IMR-90 (cell line): Measurements from ENCODE around the gene VAT1L. TPM values are rescaled to one million over a fixed set of nuclear protein-coding genes. Genes with fewer than 3 reads are reported as not detected.

Experiments used
- ATAC-seq: fragments of 200-7000 bp; cut with Tn5 transposase; 2 replicates; pipeline ENCODE4 v1.9.1; 2020; ENCODE audit warnings: low read depth, mild to moderate bottlenecking, moderate library complexity
- BruUV-seq: library from RNA; stranded (reverse); fragments of 400-500 nt; replicated peaks from 2 replicates; lab custom pipeline; 2021; lab: Mats Ljungman, UMichigan
- CTCF ChIA-PET: fragments of 300-600 bp; formaldehyde crosslinking; extraction: SDS; loops from one replicate; lab custom pipeline; 2021; ENCODE audit warnings: antibody characterized with exemption; lab: Yijun Ruan, JAX
- POLR2A ChIA-PET: fragments of 300-600 bp; sonication (Branson Sonifier 250); formaldehyde crosslinking; loops from one replicate; lab custom pipeline; 2022; ENCODE audit warnings: antibody characterized with exemption; ENCODE audit not compliant: unreplicated experiment; lab: Charles Lee
- DNase-seq: peaks from one replicate; pipeline ENCODE4 v3.0.0; 2013
- H2AFZ ChIP-seq: replicated peaks from 2 replicates; pipeline ENCODE3; 2013; ENCODE audit warnings: low read length, mild to moderate bottlenecking; ENCODE audit not compliant: poor library complexity
- H2AK5ac ChIP-seq: 2 replicates; pipeline ENCODE4 v1.6.1; 2013; ENCODE audit warnings: low read depth, low read length, inconsistent platforms
- H2AK9ac ChIP-seq: replicated peaks from 2 replicates; pipeline ENCODE3; 2013; ENCODE audit warnings: mild to moderate bottlenecking, low read depth, low read length, moderate library complexity; ENCODE audit not compliant: poor library complexity
- H2BK120ac ChIP-seq: 2 replicates; pipeline ENCODE4 v1.6.1; 2013; ENCODE audit warnings: low read depth, low read length, inconsistent platforms
- H2BK15ac ChIP-seq: 3 replicates; pipeline ENCODE4 v1.6.1; 2013; ENCODE audit warnings: low read depth, low read length, inconsistent platforms
- H2BK20ac ChIP-seq: 2 replicates; pipeline ENCODE4 v1.6.1; 2013; ENCODE audit warnings: low read depth, mild to moderate bottlenecking, inconsistent platforms, low read length, moderate library complexity
- H2BK5ac ChIP-seq: 2 replicates; pipeline ENCODE4 v1.6.1; 2013; ENCODE audit warnings: mild to moderate bottlenecking, low read depth, low read length, inconsistent platforms; ENCODE audit not compliant: poor library complexity, severe bottlenecking
- H3K14ac ChIP-seq: replicated peaks from 2 replicates; pipeline ENCODE4 v1.6.1; 2013; ENCODE audit warnings: low read depth, low read length, inconsistent platforms
- H3K18ac ChIP-seq: 2 replicates; pipeline ENCODE4 v1.6.1; 2013; ENCODE audit warnings: low read depth, low read length, control low read depth
- H3K23ac ChIP-seq: 2 replicates; pipeline ENCODE4 v1.6.1; 2013; ENCODE audit warnings: low read depth, low read length, inconsistent platforms
- H3K27ac ChIP-seq: 2 replicates; pipeline ENCODE4 v1.5.1; 2013; ENCODE audit warnings: mild to moderate bottlenecking, control low read depth, low read length; ENCODE audit not compliant: insufficient read depth
- H3K27me3 ChIP-seq: 2 replicates; pipeline ENCODE4 v1.6.1; 2013; ENCODE audit warnings: low read length; ENCODE audit not compliant: control insufficient read depth, insufficient read depth
- H3K36me3 ChIP-seq: 2 replicates; pipeline ENCODE4 v1.6.1; 2013; ENCODE audit warnings: low read length, mixed read lengths; ENCODE audit not compliant: control insufficient read depth, insufficient read depth
- H3K4ac ChIP-seq: 2 replicates; pipeline ENCODE4 v1.6.1; 2013; ENCODE audit warnings: low read depth, low read length, inconsistent platforms
- H3K4me1 ChIP-seq: 2 replicates; pipeline ENCODE4 v1.6.1; 2013; ENCODE audit warnings: low read length, mixed read lengths; ENCODE audit not compliant: control insufficient read depth, insufficient read depth
- H3K4me2 ChIP-seq: 2 replicates; pipeline ENCODE4 v1.6.1; 2013; ENCODE audit warnings: low read depth, mild to moderate bottlenecking, control low read depth, low read length, moderate library complexity
- H3K4me3 ChIP-seq: 2 replicates; pipeline ENCODE4 v1.5.1; 2013; ENCODE audit warnings: low read depth, mild to moderate bottlenecking, control low read depth, low read length, moderate library complexity; ENCODE audit not compliant: insufficient read depth
- H3K56ac ChIP-seq: 2 replicates; pipeline ENCODE4 v1.6.1; 2013; ENCODE audit warnings: low read length, inconsistent platforms; ENCODE audit not compliant: insufficient read depth; ENCODE audit errors: extremely low read depth
- H3K79me1 ChIP-seq, 2 experiments: 2 replicates each; pipeline ENCODE4 v1.6.1; 2013; ENCODE audit warnings: low read length in 2 of 2, inconsistent platforms in 1 of 2, low read depth in 1 of 2
- H3K9ac ChIP-seq: 2 replicates; pipeline ENCODE4 v1.6.1; 2013; ENCODE audit warnings: low read depth, low read length, control low read depth
- H3K9me1 ChIP-seq: 2 replicates; pipeline ENCODE4 v1.6.1; 2013; ENCODE audit warnings: low read length, inconsistent platforms; ENCODE audit not compliant: insufficient read depth
- H3K9me3 ChIP-seq: 2 replicates; pipeline ENCODE4 v1.6.1; 2013; ENCODE audit warnings: low read length; ENCODE audit not compliant: control insufficient read depth, insufficient read depth
- H4K20me1 ChIP-seq: 2 replicates; pipeline ENCODE4 v1.6.1; 2013; ENCODE audit warnings: low read length, inconsistent platforms; ENCODE audit not compliant: insufficient read depth
- H4K5ac ChIP-seq: 2 replicates; pipeline ENCODE4 v1.6.1; 2013; ENCODE audit warnings: mild to moderate bottlenecking, low read depth, low read length, control low read depth
- H4K8ac ChIP-seq, 2 experiments: 2 replicates each; pipeline ENCODE4 v1.6.1; 2013; ENCODE audit warnings: low read depth in 2 of 2, low read length in 2 of 2, control low read depth in 1 of 2, inconsistent platforms in 1 of 2
- H4K91ac ChIP-seq: 2 replicates; pipeline ENCODE4 v1.6.1; 2013; ENCODE audit warnings: low read depth, low read length, inconsistent platforms; ENCODE audit not compliant: insufficient read depth
- CEBPB ChIP-seq: IDR thresholded peaks from 2 replicates; pipeline ENCODE4 v1.6.1; 2012; ENCODE audit warnings: low read depth, low read length, improper control_type of control experiment
- NFE2L2 ChIP-seq: fragments of 150-350 bp; IDR thresholded peaks from 2 replicates; pipeline ENCODE4 v1.6.1; 2016; ENCODE audit warnings: low read depth, mild to moderate bottlenecking, low read length
- POLR2A ChIP-seq: IDR thresholded peaks from 2 replicates; pipeline ENCODE4 v1.6.1; 2012; ENCODE audit warnings: mild to moderate bottlenecking, low read depth, low read length
- WGBS, 2 experiments: methylation state at CpG; one replicate each; pipeline versions ENCODE4 v1.1.5 to v1.1.7; 2013; ENCODE audit warnings: missing lambda C conversion rate in 2 of 2; ENCODE audit not compliant: insufficient read length in 1 of 2; ENCODE audit errors: extremely low coverage in 2 of 2; 5-methylcytosine and 5-hydroxymethylcytosine counted together
- dilution Hi-C: fragments of 300-500 bp; cut with HindIII; formaldehyde crosslinking; loops from one replicate; pipeline ENCODE4 v1.14.3; 2018; ENCODE audit warnings: low sequenced_read_pairs; ENCODE audit not compliant: unreplicated experiment
- in situ Hi-C: fragments of 300-500 bp; cut with MboI; formaldehyde crosslinking; loops from 3 replicates; pipeline ENCODE4 v1.14.3; 2019; ENCODE audit warnings: low sequenced_read_pairs, inconsistent platforms, mixed read lengths
- intact Hi-C: fragments of 100-400 bp; cut with micrococcal nuclease; formaldehyde crosslinking; loops from 2 replicates; pipeline ENCODE4 v1.10.0; 2022
- polyA plus RNA-seq, 3 experiments: library from polyadenylated mRNA; depleted of rRNA; stranded (reverse); fragments of >200 nt; gene quantifications; 2 replicates each; pipeline ENCODE4 v1.2.3, GENCODE V29; 2012; ENCODE audit warnings: low replicate concordance in 1 of 3
- total RNA-seq: library from RNA; depleted of rRNA; stranded (reverse); fragments of >200 nt; gene quantifications from 2 replicates; pipeline ENCODE4 v1.2.3, GENCODE V29; 2012

The VAT1L gene
- total and polyA plus RNA-seq, 2 of the 4 experiments (the other 2 are of a cell fraction), result 15.4 to 18.5 TPM

GRCh38 chr16:77760800-77761199 is 27.6 kb upstream of the VAT1L start:
- no peak overlapping the region for H2BK5ac ChIP-seq
- H2AFZ ChIP-seq, result no peak overlapping the region
- no peaks in the 10 kb centered on the region for H3K9me3 ChIP-seq
- H3K9ac ChIP-seq, result no peak overlapping the region
- peaks cover 7% of the 10 kb centered on the region for H3K4me1 ChIP-seq
- H3K56ac ChIP-seq, result no peak overlapping the region
- H3K18ac ChIP-seq, result no peak overlapping the region
- H4K20me1 ChIP-seq, result no peaks in the 10 kb centered on the region
- H2AK5ac ChIP-seq, result no peak overlapping the region
- no peak overlapping the region for H4K5ac ChIP-seq
- no peak overlapping the region for H2BK20ac ChIP-seq
- no TSS peak for BruUV-seq
- no peak overlapping the region for H4K91ac ChIP-seq
- no peak overlapping the region for H3K27ac ChIP-seq
- no peaks in the 10 kb centered on the region for H3K36me3 ChIP-seq
- H3K14ac ChIP-seq, result no peak overlapping the region
- ChIA-PET POLR2A (no interaction called here), CTCF (interaction anchor here (0.6 to 1.5 kb wide), 3 partner anchors 17 to 29 kb away, joined by 3 read pairs; no protein-coding TSS in a partner anchor)
- ATAC-seq (no peak), DNase-seq (peak; percentile 44)
- H3K9me1 ChIP-seq, result no peaks in the 10 kb centered on the region; the same call in 1 of the 2 replicates
- no peak overlapping the region for H3K4me2 ChIP-seq
- TF ChIP-seq NFE2L2 (no peak), CEBPB (0 out of 2 replicates have a peak, but pooled peaks have one; percentile 12), POLR2A (no peak)
- no peak overlapping the region for H3K4ac ChIP-seq
- intact Hi-C loops, result no loop called here
- H2BK15ac ChIP-seq, result no peak overlapping the region
- no peak overlapping the region for H3K23ac ChIP-seq
- H3K79me1 ChIP-seq, result no peaks in the 10 kb centered on the region
- WGBS, 2 experiments, result no CpG with 5 or more reads among the region's 1 CpG
- in situ Hi-C loops, result no loop called here
- no peak overlapping the region for H3K4me3 ChIP-seq
- dilution Hi-C loops, result no loop called here
- no peak overlapping the region for H2BK120ac ChIP-seq
- H4K8ac ChIP-seq, result no peak overlapping the region
- H2AK9ac ChIP-seq, result no peak overlapping the region
- no peaks in the 10 kb centered on the region for H3K27me3 ChIP-seq
